HG02870 (cell line): ENCODE data around the gene PAXX.
"Not testable (repeated sequence)": the region's sequence is repeated elsewhere in the genome, so short reads cannot be mapped to it uniquely, and the experiment has no call there.

Source experiments
- ATAC-seq: cut with Tn5 transposase; IDR thresholded peaks from one replicate; pipeline ENCODE4 v1.9.1; 2021; ENCODE audit warnings: mild to moderate bottlenecking, moderate library complexity; ENCODE audit not compliant: unreplicated experiment

The PAXX gene

DNA sequence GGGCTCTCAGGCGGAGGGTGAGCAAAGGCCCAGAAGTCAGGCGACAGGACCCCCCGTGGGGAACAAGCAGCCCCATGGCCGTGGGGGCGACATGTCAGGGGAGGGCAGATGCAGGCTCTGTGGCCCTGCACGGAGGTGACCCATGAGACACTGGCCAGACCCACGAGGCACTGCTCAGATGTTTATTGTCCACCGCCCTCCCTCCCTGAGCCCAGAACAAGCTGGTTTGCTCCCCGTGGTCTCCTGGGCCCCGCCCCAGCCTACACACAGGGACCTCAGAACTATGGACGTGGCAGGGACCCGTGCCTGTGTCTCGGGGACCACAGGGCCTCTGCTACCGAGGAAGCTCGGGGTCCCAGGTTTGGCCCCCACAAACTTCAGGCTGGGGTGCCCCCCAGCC is 37.8 kb downstream of the PAXX start:
- no peak for ATAC-seq

DNA sequence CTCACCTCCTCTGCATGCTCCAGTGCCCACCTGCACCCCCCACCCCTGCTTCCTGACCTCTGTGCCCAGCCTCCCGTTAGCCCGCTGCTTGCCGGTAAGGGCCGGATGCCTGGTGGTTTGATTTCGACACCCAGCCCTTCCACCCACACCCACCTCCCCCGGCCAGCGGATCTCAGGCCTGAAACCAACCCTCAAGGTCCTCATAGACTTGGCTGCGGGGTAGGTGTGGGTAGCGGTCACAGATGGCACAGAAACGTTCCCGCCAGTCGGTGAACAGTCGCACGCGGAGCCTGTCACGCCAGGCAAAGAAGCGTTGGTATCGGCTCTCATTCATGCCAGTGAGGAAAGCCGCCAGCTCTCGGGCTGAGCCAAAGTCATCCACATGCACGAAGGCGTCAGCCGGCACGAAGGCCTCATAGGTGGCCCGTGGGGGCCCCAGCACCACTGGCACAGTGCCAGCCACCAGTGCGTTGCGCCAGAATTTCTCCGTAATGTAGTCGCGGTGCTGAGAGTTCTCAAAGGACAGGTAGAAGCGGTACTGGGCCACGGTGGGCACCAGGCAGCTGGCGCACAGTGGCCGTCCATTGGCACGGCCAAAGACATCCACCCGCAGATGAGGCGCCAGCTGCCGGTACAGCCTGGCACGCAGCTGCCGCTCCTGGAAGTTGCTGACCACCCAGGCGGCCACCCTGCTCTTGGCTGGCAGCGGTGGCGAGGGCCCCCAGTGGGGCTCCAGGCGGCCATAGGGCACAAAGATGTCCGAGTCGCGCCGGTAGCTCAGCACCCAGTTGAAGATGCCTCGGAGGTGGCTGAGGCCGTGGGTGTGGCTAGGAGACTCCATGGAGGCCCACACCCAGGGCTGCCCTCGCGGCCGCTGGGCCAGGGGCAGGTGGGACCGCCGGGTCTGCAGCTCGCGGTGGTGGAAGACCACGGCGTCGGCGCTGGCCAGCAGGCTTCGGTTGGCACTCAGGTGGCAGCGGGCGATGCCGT is 38.6 kb downstream of the PAXX start:
- ATAC-seq: no peak

DNA sequence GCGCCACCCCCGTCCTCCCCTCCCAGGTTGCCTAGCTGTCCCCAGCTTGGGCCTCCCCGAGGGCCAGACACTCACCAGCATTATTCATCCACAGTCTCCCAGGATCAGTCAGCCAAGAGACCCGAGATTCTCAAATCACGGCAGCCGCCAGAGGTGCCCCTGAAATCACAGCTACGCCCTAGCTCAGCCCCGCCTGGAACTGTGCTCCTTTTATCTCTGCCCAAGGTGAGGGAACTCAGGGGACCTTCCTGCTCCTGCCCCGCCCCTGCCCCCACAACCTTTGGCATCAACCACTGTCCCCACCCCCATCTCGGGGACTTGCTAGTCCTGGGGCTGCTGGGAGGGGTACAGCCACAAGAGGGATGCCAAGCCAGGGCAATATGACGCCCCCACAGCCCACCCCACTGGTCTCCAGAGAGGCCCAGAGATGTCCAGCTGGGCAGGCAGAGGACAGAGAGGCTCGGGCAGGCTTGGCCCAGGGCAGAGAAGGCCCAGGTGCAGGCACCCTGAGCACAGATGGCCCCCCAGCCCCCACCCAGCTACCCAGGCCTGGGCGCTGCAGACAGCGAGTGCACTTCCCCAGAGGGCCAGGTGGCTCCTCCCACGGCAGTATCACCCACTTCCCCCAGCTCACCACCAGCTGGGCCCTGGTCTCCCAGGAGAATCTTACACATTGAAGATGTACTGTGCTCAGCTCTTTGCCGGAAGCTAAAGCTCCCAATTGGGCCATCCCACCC is 39.9 kb downstream of the PAXX start, which contains the start of gene FUT7:
Gene FUT7, minus strand, starts transcription at position 185 of the 737 bp plus-strand sequence. Its CDS starts 97 bp downstream, at position 88.
- no peak for ATAC-seq

DNA sequence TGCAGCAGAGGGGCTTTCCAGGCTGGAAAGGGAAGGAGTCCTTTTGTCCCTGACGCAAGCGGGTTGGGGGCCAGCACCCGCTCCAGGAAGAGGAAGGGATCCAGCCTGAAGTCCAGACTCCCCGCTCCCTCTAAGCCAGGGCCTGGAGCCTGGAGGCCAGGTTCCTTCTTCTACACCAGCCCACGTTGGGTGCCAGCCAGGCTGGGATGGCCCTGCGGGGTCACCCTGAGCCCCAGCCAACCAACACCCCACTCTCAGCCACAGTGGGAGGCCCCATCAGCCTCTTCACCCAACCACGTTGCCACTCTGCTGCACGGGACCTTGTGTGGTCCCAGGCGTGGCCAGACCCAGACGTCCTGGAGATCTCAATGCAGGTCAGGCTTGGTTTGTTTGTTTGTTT is 40.6 kb downstream of the PAXX start:
- ATAC-seq: no peak

DNA sequence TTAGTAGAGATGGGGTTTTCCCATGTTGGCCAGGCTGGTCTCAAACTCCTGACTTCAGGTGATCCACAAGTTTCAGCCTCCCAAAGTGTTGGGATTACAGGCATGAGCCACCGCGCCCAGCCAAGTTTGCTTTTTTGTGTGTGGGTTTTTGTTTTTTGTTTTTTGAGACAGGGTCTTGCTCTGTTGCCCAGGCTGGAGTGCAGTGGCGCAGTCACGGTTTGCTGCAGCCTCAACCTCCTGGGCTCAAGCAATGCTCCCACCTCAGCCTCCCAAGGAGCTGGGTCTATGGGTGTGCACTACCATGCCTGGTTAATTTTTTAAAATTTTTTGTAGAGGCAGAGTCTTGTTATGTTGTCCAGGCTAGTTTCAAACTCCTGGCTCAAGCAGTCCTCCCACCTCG is 41.3 kb downstream of the PAXX start:
- ATAC-seq: not testable (repeated sequence)

DNA sequence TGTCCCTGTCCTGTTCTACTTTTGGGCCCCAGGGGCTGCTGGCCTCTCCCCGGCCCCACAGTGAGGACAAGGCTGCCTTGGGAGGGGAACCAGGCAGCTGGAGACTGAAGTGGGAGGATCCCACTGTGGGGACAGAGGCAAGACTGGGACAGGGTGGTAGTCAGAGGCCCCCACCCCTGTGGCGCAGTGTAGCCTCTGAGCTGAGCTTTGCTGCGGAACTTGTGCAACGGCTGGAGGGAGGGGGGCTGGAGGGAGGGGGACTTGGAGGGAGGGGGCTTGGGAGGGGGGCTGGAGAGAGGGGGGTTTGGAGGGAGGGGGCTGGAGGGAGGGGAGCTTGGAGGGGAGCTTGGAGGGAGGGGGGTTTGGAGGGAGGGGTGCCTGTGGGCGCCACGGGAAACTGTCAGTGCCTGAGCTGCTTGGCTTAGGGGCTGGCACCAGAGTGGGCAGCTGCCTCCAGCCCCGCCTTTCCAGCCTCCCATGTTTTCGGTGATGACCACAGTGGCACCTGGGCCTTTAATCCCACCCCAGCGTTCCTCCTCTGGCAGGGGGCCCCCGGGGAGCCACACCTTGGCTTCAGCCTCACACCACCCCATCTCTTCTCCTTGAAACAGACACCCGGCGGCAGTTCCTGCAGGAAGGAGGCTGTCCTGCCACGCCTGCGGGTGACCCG is 42.0 kb downstream of the PAXX start:
- ATAC-seq: no peak

DNA sequence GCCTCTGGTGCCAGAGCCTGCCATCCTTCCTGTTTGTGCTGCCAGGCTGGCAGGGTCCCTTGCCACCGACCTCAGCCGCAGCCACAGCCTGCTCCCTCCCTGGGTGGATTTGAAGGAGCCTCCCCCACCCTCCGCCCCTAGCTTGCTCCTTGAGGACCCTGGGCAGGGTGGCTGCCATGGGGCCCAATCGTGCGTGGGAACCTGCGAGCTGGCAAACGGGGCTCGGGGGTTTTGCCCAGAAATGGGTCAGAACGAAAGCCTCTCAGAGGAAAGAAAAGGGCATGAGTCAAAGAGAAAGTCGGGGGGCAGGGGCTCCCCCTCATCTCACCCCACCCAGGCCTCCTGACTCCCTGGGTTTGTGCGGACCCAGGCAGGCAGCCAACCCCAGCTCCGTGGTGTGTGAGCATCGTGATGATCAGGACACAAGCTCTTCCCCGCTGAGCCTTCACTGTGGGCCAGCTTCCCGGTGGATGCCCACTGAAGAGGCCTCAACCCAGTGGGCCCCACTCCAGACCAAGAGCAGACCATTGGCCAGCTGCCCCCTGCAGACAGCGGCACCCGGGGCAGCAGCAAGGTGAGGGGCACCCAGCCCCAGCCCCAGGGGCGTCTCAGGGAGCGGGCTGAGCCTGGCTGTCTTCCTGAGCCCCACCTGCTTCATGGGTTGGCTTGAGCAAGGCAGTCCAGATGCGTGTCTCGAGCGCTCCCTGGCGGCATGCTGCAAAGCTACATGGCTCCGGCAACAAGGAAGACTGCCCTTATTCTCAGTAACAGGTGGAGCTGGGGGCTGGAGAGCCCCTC is 42.7 kb downstream of the PAXX start:
- ATAC-seq: no peak

DNA sequence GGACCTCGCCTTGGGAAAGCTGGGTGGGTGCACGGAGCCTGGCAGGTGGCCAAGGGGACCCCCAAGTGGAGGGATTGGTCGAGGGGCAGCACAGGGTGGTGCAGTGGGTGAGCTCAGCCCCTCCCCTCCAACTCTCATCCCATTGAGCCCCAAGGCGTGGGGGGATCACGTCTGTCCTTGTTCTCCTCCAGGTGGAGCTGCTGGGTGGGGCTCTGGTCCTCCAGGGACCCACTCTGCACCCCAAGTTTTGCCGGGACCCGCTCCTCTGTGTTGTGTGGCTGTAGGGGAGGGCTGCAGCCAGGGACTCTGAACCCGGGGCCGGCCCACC is 43.2 kb downstream of the PAXX start:
- ATAC-seq: no peak

DNA sequence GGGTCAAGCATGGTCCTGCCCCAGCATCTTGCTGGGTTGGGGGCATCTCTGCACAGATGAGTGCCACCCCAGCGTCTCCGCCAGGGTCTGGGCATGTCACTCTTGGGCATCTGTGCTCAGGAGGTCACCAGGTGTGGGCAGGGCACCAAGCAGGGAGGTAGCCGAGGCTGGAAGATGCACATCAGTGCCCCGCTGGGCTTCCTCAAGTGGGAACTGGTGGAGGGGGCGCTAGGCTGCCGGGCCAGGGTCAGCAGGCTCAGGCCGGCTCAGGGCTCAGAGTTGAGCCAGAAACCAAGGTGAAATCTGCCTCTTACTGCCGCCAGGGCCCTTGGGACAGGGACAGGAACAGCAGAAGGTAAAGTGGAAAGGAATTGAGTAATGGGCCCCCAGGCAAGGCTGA is 43.7 kb downstream of the PAXX start:
- ATAC-seq: no peak

DNA sequence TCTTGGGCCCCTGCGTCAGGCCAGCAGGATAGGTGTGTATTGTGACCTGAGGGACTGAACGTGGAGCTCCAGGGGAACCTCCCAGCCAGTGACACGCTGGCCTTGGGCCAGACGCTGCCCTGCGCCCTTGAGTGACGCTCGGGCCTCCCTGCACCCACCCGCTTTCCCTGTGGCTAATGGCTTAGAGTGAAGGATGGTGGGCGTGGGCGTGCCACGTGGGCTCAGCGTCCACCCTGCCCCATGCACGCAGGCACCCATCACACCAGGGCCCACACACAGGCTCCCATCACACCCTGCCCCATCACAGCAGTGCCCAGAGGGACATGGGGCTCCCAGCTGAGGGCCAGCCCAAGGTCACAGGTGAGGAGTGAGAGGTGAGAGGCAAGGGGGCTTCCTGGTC is 44.8 kb downstream of the PAXX start:
- ATAC-seq: no peak

DNA sequence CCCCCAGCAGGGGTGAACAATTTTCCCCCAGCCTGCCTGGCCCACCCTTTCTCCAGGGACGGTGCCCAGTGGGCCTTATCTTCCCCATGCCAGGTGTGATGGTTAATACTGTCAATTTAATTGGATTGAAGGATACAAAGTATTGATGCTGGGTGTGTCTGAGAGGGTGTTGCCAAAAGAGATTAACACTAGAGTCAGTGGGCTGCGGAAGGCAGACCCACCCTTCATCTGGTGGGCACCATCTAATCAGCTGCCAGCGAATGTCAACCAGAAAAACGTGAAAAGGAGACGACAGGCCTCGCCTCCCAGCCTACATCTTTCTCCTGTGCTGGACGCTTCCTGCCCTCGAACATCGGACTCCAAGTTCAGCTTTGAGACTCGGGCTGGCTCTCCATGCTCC is 45.3 kb downstream of the PAXX start:
- no peak for ATAC-seq

DNA sequence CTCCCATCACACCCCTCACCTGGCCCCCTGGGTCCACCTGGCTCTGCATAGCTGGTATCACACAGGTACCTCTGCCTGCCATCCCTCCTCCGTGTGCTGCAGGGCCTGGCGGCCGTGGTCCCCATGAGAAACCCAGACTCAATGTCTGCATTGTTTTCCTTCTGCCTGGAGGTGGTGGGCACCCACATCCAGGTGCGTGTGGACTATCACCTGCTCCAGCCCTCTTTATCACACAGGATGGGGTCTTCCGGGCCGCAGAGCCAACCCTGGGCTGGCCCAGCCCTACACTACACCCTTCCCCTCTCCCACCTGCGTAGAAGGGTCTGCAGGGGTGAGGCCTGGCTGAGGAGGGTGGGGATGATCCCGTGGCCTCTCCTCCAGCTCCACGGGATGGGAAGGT is 46.7 kb downstream of the PAXX start:
- ATAC-seq: no peak

DNA sequence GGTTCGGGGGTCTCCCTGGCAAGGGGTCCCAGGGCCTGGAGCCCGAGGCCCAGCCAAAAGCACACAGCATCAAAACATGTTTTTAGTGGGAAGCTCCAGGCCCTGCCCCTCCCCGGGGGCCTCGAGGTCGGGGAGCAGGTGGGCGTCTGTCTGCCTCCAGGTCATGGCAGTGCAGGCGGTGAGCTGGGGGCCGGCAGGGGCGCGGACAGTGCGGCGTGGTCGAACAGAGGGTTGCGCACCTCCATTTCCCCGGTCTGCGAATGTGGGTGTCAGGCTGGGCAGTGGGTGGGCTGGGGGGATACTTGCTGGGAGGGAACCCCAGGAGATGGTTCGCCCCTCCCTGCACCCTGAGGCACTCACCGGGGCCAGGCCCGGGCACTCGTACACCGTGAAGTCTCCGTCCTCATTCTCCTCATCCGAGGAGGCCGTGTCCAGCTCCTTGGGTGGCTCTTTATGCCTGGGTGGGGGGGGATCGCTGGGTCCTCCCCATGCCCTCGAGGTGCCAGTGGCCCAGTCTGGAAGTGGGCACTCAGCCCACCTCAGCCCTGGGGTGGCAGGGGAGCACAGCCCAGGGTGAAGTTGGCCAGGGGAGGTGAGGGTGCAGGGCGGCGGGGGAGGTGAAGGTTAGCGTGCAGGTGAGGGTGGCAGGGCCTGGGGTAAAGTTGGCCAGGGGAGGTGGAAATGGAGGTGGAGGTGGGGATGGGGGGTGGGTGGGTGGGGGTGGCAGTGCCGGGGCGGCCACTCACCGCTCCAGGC is 47.6 kb downstream of the PAXX start:
- ATAC-seq: no peak

DNA sequence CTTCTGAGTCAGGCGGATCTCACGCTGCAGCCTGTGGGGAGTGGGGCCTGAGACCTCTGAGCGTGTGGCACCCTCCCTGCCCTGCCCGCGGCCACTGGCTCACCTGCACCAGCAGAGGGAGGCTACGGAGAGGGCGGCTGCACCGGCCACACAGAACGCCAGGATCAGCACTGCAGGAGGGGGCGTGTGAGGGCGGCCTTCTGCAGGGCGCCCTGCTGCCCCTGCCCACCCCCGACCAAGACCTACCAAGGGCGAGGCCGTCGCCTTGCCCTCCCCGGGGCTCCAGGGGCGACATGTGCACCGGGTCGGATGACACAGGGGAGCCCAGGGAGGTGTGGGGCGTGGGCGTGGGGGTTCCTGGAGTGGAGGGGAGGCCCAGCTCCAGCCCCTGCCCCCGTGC is 48.3 kb downstream of the PAXX start:
- ATAC-seq: no peak

DNA sequence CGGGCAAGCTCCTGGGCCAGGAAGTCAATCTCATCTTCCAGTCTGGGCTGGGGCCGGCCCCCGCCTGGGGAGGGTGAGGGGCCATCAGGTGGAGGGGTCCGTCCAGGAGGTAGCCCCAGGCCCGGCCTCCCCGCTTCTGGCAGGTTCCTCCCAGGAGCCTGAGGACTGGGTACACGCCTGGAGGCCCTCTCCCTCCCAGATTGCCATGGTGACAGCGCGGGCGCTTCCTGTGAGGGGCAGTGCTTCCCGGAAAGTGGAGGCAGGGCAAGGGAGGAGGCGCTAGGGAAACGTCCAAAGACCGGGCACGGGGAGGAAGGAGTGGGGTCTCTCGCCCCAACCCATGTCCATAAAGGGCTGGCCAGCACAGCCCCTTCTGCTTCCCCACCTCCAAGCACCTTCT is 48.9 kb downstream of the PAXX start:
- ATAC-seq: no peak

DNA sequence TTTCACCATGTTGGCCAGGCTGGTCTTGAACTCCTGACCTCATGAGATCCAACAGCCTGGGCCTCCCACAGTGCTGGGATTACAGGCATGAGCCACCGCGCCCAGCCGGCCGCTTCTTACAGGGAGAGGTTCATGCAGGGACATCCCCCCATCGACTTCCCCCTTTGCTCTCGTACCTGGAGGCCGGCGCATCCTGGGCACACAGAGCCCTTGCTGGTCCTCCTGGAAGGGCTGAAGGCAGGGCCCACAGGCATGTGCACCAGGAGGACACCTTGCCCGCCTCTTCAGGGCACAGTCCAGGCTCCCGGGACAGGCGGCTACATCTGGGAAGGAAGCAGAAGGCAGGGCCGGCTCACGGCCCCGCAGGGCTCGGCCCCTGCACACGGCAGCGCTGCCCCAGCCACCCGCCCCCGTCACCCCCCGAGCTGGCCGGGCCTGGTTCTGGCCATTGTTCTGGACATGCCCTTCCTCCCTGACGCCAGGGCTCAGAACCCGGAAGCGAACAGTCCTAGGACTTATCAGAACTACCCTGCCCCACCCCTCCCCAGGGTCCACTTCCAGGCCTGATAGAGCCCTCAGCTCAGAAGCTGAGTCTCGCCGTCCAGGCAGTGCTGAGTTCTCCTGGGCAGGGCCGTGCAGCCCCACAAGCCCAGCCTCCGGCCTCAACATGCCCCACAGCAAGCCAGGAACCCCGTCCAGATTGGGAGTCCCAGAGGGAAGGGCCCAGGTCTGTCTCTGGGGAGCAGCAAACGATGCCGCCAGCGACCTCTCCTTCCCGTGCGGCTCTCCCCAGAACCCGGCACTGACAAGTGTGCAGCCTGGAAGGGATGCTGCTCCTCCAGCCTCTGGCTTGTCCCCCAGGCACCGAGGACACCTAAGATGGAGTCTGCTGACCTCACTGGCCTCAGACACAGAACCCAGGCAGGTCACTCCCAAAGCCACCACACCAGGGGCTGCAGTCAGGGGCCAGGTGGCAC is 50.8 kb downstream of the PAXX start:
- no peak for ATAC-seq
